HG03521 (cell line): ENCODE results near the gene NRG3.
"Not testable (repeated sequence)": the region's sequence is repeated elsewhere in the genome, so short reads cannot be mapped to it uniquely, and the experiment has no call there.

Source experiments
- ATAC-seq: cut with Tn5 transposase; IDR thresholded peaks from one replicate; pipeline ENCODE4 v1.9.1; 2021; ENCODE audit warnings: mild to moderate bottlenecking, moderate library complexity; ENCODE audit not compliant: unreplicated experiment

Gene NRG3

GRCh38 chr10:82942286-82943099, 1067.5 kb downstream of the NRG3 start:
- ATAC-seq = no peak

GRCh38 chr10:82943142-82943541, 1068.1 kb downstream of the NRG3 start:
- ATAC-seq = no peak

GRCh38 chr10:82949816-82950575, 1075.0 kb downstream of the NRG3 start:
- no peak for ATAC-seq

GRCh38 chr10:82953331-82953730, 1078.3 kb downstream of the NRG3 start:
- ATAC-seq = no peak

- no peak for ATAC-seq
These were observed 1078.9 kb downstream of the NRG3 start for GRCh38 chr10:82953909-82954308.

GRCh38 chr10:82960421-82961060, 1085.5 kb downstream of the NRG3 start:
- not testable (repeated sequence) for ATAC-seq

- no peak for ATAC-seq
These were observed 1086.9 kb downstream of the NRG3 start for GRCh38 chr10:82961864-82962263.

- no peak for ATAC-seq
These were observed 1091.1 kb downstream of the NRG3 start for GRCh38 chr10:82966130-82966529.

- ATAC-seq = no peak
These were observed 1093.5 kb downstream of the NRG3 start for GRCh38 chr10:82968533-82968932.

- no peak for ATAC-seq
These were observed 1094.4 kb downstream of the NRG3 start for GRCh38 chr10:82969405-82969804.

- no peak for ATAC-seq
These were observed 1105.3 kb downstream of the NRG3 start for GRCh38 chr10:82980321-82980720.

GRCh38 chr10:82981137-82981723, 1106.2 kb downstream of the NRG3 start:
- ATAC-seq = no peak

GRCh38 chr10:82982110-82982608, 1107.2 kb downstream of the NRG3 start:
- ATAC-seq = no peak

- no peak for ATAC-seq
These were observed 1111.2 kb downstream of the NRG3 start for GRCh38 chr10:82986216-82986615.

GRCh38 chr10:83006479-83006878, 1131.5 kb downstream of the NRG3 start:
- ATAC-seq = not testable (repeated sequence)

- ATAC-seq = no peak
These were observed 1132.5 kb downstream of the NRG3 start for GRCh38 chr10:83007510-83007909.

- ATAC-seq = no peak
These were observed 1137.9 kb downstream of the NRG3 start for GRCh38 chr10:83012866-83013265.

- ATAC-seq = no peak
These were observed 1142.3 kb downstream of the NRG3 start for GRCh38 chr10:83017076-83017867.

- no peak for ATAC-seq
These were observed 1148.7 kb downstream of the NRG3 start for GRCh38 chr10:83023662-83024061.
